ENCODE results near the gene EPS8L2. TPM values are rescaled to one million over a fixed set of nuclear protein-coding genes. Genes with fewer than 3 reads are reported as not detected.

EPS8L2 gene
- total and polyA plus RNA-seq, 2 of the 8 experiments (the other 6 are each of a cell fraction or from before 2014, with no cell fraction given) = 38.5 to 57.0 TPM

GRCh38 chr11:656426-656825 is 49.6 kb upstream of the EPS8L2 start:
- H2BK120ac ChIP-seq (replicated peaks; ENCODE audit: low read depth, low read length) = no peak overlapping the region
- no peak overlapping the region for H3K9ac ChIP-seq (replicated peaks in 1 of 4; ENCODE audit: extremely low read depth in 1 of 4, low read depth in 3 of 4, low read length in 3 of 4)
- no peak overlapping the region for H3K4me2 ChIP-seq (ENCODE audit: insufficient read depth in 1 of 2, low read depth in 2 of 2, low read length in 2 of 2)
- H2BK15ac ChIP-seq (ENCODE audit: low read length) = no peak overlapping the region
- H3K4ac ChIP-seq (replicated peaks; ENCODE audit: insufficient read length, low read depth, low read length) = no peak overlapping the region
- no peaks in the 10 kb centered on the region for H3K4me1 ChIP-seq (replicated peaks in 1 of 4; ENCODE audit: control insufficient read depth in 3 of 4, insufficient read depth in 4 of 4, low read length in 3 of 4)
- no peak overlapping the region for H4K8ac ChIP-seq (ENCODE audit: extremely low read depth, insufficient read depth, low read length)
- H4K20me1 ChIP-seq (replicated peaks in 1 of 2; ENCODE audit: control insufficient read depth in 1 of 2, insufficient read depth in 2 of 2, low read length in 2 of 2) = no peaks in the 10 kb centered on the region
- POLR2A ChIA-PET (ENCODE audit: partially characterized antibody) = interaction anchor here (0.7 to 4.0 kb wide), 5 partner anchors 10 to 110 kb away, joined by 3 to 19 read pairs (median 5); partner anchors contain the start of gene TALDO1
- DNase-seq (ENCODE audit: low read depth in 1 of 2, low spot score in 2 of 2) (no peak), FAIRE-seq (no peak)
- 94% methylated on average over 14 of the region's 14 CpGs; no CpG with 5 or more reads in 1 of the 2 experiments for WGBS, 2 experiments (ENCODE audit: extremely low coverage in 1 of 2, insufficient coverage in 1 of 2, insufficient read length in 1 of 2, insufficient replicate concordance in 2 of 2, low coverage in 1 of 2, low lambda C conversion rate in 2 of 2, missing lambda C conversion rate in 1 of 2)
- H2BK5ac ChIP-seq (ENCODE audit: low read depth, low read length) = no peak overlapping the region
- H2AK5ac ChIP-seq (ENCODE audit: low read depth, low read length) = no peak overlapping the region
- no peak overlapping the region for H4K5ac ChIP-seq (ENCODE audit: insufficient read length, low read depth, low read length)
- no peak overlapping the region for H3K14ac ChIP-seq (ENCODE audit: insufficient read length)
- H2BK20ac ChIP-seq (ENCODE audit: low read length) = no peak overlapping the region
- H3K36me3 ChIP-seq (ENCODE audit: control insufficient read depth in 2 of 4, insufficient read depth in 4 of 4, low read length in 3 of 4) = peaks cover 0 to 18% (median 7%) of the 10 kb centered on the region in 4 experiments; a peak in 7 of 8 replicates
- H3K23me2 ChIP-seq (ENCODE audit: low read depth, low read length) = no peaks in the 10 kb centered on the region
- no peak overlapping the region for H4K91ac ChIP-seq (replicated peaks; ENCODE audit: insufficient read length, low read length)
- no peak overlapping the region for H3K18ac ChIP-seq (ENCODE audit: extremely low read depth, low read length)
- H3K56ac ChIP-seq (replicated peaks; ENCODE audit: insufficient read length, low read depth, low read length) = no peak overlapping the region
- H2BK12ac ChIP-seq (ENCODE audit: low read depth, low read length) = no peak overlapping the region
- H3K9me3 ChIP-seq (ENCODE audit: insufficient read depth in 2 of 2, low read depth in 1 of 2, low read length in 1 of 2) = no peaks in the 10 kb centered on the region
- H2AFZ ChIP-seq (ENCODE audit: low read length) = no peak overlapping the region
- no peaks in the 10 kb centered on the region for H3K79me2 ChIP-seq (ENCODE audit: control insufficient read depth in 1 of 2, insufficient read depth in 2 of 2, low read length in 2 of 2)
- no peaks in the 10 kb centered on the region for H3K79me1 ChIP-seq (ENCODE audit: low read depth, low read length)
- H3K23ac ChIP-seq (ENCODE audit: insufficient read length) = no peak overlapping the region
- no peaks in the 10 kb centered on the region for H3K27me3 ChIP-seq (replicated peaks in 1 of 4; ENCODE audit: control insufficient read depth in 3 of 4, extremely low read depth in 1 of 4, insufficient read depth in 3 of 4, low read length in 3 of 4)
- no peak overlapping the region for H3K4me3 ChIP-seq (ENCODE audit: extremely low read depth in 1 of 4, insufficient read depth in 2 of 4, low read depth in 3 of 4, low read length in 4 of 4)
- no peak overlapping the region for H3K27ac ChIP-seq (ENCODE audit: low read depth, low read length)
- CTCF ChIA-PET (ENCODE audit: partially characterized antibody) = interaction anchor here (1.0 to 2.2 kb wide), 8 partner anchors 8 to 109 kb away, joined by 3 to 11 read pairs (median 4); no protein-coding TSS in a partner anchor
- TF ChIP-seq SIRT6 (IDR thresholded peaks at IDR 0.05; ENCODE audit: low read length) = no peak
- TF ChIP-seq POU5F1 (IDR thresholded peaks at IDR 0.05; ENCODE audit: low read depth, low read length) = no peak
- TF ChIP-seq FOSL1 (IDR thresholded peaks at IDR 0.05; ENCODE audit: insufficient read depth, low read depth, low read length) = no peak
- TF ChIP-seq CHD1 (IDR thresholded peaks at IDR 0.05; ENCODE audit: low read depth, low read length) = no peak
- TF ChIP-seq SRF (IDR thresholded peaks at IDR 0.05; ENCODE audit: low read depth, low read length) = no peak
- TF ChIP-seq, protein P1, sequence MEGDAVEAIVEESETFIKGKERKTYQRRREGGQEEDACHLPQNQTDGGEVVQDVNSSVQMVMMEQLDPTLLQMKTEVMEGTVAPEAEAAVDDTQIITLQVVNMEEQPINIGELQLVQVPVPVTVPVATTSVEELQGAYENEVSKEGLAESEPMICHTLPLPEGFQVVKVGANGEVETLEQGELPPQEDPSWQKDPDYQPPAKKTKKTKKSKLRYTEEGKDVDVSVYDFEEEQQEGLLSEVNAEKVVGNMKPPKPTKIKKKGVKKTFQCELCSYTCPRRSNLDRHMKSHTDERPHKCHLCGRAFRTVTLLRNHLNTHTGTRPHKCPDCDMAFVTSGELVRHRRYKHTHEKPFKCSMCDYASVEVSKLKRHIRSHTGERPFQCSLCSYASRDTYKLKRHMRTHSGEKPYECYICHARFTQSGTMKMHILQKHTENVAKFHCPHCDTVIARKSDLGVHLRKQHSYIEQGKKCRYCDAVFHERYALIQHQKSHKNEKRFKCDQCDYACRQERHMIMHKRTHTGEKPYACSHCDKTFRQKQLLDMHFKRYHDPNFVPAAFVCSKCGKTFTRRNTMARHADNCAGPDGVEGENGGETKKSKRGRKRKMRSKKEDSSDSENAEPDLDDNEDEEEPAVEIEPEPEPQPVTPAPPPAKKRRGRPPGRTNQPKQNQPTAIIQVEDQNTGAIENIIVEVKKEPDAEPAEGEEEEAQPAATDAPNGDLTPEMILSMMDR (IDR thresholded peaks at IDR 0.05; ENCODE audit: control extremely low read depth in 1 of 3, insufficient read depth in 1 of 3, low read depth in 1 of 3, low read length in 3 of 3) = no peak
- TF ChIP-seq KDM5A (IDR thresholded peaks at IDR 0.05; ENCODE audit: low read length) = no peak
- no peak for TF ChIP-seq NRF1 (IDR thresholded peaks at IDR 0.05; ENCODE audit: low read depth, low read length)
- no peak for TF ChIP-seq CREB1 (IDR thresholded peaks at IDR 0.05)
- TF ChIP-seq ZNF274 (IDR thresholded peaks at IDR 0.05; ENCODE audit: borderline replicate concordance, extremely low read depth, low read length) = no peak
- no peak for TF ChIP-seq SIX5 (IDR thresholded peaks at IDR 0.05; ENCODE audit: low read depth, low read length)
- TF ChIP-seq JUND (IDR thresholded peaks at IDR 0.05; ENCODE audit: low read length) = no peak
- no peak for TF ChIP-seq TBP (IDR thresholded peaks at IDR 0.05; ENCODE audit: low read depth, low read length)

All from H1 (cell line).